Measurements from ENCODE around the gene MAPKAP1.

- no peak for TF ChIP-seq SP1 (IDR thresholded peaks at IDR 0.05)
- TF ChIP-seq FOXA1 (IDR thresholded peaks at IDR 0.05), result no peak
- TF ChIP-seq SUZ12 (IDR thresholded peaks at IDR 0.05), result no peak
- TF ChIP-seq PKNOX1 (IDR thresholded peaks at IDR 0.05), result no peak
- TF ChIP-seq BHLHE40 (IDR thresholded peaks at IDR 0.05; ENCODE audit: borderline replicate concordance), result no peak
- TF ChIP-seq FOXM1 (IDR thresholded peaks at IDR 0.05; ENCODE audit: borderline replicate concordance), result no peak
- no peak for TF ChIP-seq FOXK2 (IDR thresholded peaks at IDR 0.05)
- no peak for TF ChIP-seq ELF4 (IDR thresholded peaks at IDR 0.05)
These were observed 213.6 kb downstream of the MAPKAP1 start for GRCh38 chr9:125493384-125493783.

Measured in HEK293T (cell line).